CD4-positive, alpha-beta T cell treated with Interleukin-6 for 4 hours (primary cell): ENCODE data around the gene RPL35A.
"Not testable (repeated sequence)": the region's sequence is repeated elsewhere in the genome, so short reads cannot be mapped to it uniquely, and the experiment has no call there.

ENCODE experiments used
- DNase-seq: peaks from one replicate; pipeline ENCODE4 v3.0.0-alpha.2; 2020; ENCODE audit warnings: mixed read lengths

RPL35A gene

DNA sequence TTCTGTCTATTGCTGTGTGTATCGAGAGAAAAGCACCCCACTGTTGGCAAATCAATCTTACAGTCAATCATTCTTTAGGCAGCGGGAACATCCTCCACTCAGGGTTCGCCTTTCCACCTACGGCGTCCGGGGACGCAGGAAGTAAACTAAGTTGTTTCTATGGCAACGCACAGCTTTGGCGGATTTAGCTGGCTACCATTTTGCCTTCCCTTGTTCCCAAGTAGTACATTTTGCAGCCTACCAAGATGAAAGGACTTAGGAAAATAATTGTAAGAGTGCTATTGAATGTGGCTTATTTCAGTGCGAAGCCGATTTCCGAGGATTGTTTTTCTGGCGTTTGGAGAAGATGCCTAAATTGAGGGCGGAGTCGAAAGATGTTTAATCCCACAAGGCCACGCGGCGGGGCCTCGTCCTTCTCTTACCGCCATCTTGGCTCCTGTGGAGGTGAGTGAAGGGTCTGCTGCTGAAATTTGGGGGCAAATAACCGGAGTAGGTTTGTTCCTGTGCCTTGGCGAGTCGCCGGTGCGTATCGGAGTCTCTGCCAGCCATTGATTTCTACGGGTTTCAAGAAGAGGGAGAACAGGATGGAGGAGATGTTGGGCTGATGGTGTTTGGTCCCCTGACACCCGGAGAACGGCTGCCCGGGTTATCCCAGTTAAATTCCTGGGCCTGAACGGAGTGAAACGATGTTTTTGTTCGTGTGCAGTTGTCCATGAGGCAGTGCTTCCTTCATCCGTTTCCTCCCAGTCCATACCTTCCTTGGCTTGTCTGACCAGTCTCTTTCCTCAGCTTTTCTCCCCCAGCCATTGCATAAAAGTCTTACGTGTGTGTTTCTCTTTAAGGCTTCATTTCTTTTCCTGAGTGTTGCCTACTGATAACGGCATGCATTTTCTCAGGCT, at the start of gene RPL35A:
Gene RPL35A (plus strand): TSS at position 413 of the 899 bp plus-strand sequence. CDS start 778 bp downstream, outside the sequence.
- peak; percentile 84 for DNase-seq

- DNase-seq, result no peak
Measured at GRCh38 chr3:197901626-197902025, 48.4 kb upstream of the RPL35A start.

GRCh38 chr3:197906023-197906849, 43.8 kb upstream of the RPL35A start:
- DNase-seq, result peak; percentile 79

GRCh38 chr3:197906850-197907187, 43.2 kb upstream of the RPL35A start:
- no peak for DNase-seq

DNA sequence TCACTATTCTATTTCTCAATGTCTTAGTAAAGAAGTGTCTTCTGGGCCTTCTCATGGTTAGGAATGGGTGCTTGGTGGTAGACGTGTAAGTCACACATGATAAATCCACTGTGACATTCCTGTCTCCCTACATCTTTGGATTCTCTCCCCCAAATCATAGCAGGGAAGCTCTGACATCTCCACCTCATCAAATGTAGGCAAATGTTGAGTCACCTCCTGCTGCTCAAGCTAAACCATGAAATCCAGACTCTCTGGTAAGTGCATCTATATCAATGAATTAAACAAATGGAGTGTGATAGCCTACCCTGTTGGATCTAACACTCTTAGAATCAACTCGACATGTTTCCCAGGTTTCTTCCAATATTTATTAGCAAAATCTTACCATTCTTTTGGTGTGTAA, 42.8 kb upstream of the RPL35A start:
- DNase-seq, result no peak

DNA sequence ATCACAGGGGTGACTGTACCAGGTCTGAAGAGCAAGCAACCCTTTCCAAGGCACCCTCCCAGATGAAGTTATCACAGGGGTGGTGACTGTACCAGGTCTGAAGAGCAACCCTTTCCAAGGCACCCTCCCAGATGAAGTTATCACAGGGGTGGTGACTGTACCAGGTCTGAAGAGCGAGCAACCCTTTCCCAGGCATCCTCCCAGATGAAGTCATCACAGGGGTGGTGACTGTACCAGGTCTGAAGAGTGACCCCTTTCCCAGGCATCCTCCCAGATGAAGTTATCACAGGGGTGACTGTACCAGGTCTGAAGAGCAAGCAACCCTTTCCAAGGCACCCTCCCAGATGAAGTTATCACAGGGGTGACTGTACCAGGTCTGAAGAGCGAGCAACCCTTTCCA, 41.4 kb upstream of the RPL35A start:
- DNase-seq, result not testable (repeated sequence)

DNA sequence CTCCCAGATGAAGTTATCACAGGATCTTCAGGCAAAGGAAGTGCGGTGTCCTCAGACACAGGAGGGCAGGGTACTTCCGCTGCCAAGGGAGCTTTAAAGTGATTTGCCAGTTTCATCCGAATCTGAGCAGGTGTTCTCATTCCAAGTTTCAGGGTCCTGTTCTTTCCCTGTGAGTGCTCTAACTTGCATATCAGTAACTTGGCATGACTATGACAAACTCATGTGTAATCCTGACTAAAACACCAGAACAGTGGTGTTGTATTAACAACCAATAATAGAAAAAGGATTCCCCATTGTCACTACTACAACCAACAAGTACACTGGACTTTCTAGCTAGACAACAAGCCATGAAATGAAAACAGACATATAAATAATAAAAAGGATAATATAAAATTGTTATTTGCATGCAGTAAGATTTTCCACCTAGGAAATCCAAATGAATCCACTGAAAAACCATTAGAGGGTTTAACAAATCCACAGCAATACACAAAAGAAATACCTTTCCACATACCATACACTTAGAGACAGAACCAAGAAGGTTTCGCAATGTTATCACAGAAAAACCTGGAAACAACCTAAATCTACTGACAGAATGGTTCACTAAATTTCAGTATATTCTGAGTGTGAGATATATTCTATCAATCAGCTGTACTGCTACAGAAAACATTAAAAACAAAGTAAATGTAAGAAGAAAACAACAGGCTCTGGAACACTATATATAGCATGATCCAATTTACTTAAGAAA, 40.9 kb upstream of the RPL35A start:
- DNase-seq, result no peak

DNA sequence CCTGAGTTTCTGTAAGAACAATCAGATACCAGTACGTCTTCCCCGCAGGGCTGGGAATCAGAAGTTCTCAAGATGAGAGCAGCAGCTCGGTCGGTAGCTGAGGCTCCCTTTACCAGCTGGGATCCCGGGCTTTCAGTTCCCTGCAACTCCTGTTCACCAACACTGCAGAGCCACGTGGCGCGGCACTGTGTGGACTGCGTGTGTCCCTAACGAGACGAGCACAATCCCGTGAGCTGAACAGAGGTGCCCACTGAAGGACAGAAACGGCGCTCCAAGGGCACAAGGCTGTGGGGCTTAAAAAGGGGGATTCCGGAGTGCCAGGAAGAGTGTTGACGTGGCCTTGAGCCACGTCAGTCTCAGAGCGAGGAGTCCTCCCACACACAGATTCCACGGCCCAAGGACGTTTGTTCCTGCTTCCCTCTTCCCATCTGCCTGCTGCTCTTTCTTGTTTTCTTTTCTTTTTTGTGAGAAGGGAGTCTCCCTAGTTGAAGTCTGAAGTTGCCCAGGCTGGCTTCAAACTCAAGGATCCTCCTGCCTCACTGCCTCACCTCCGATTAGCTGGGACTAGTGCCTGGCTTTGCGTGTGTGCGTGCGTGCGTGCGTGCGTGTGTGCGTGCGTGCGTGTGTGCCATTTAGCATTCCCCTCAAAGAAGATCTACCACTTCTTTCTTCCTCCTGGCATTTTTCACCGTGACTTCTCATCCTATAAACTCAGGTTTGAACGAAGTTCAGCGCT, 37.1 kb upstream of the RPL35A start:
- DNase-seq, result no peak

GRCh38 chr3:197913641-197914380, 36.2 kb upstream of the RPL35A start:
- no peak for DNase-seq

- not testable (repeated sequence) for DNase-seq
Measured at GRCh38 chr3:197921429-197922275, 28.3 kb upstream of the RPL35A start.

DNA sequence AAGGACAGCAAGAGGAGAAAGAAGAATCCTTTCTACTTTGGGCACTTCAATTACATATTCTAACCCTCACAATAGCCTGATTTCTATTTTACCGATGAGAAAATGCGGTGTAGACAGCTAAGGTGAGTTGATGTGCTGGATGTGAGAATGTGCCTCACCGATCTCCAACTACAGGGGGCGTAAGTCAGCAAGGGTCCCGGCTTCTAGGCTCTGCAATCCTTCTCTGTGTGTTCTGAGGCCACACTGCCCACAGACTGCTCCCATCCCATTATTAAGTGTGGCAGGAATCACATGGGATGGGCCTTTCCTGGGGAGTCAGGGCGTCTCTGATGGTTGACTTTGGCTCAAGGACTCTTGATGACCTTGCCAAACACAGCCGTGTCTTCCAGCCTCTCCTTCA, 23.6 kb upstream of the RPL35A start:
- no peak for DNase-seq

DNA sequence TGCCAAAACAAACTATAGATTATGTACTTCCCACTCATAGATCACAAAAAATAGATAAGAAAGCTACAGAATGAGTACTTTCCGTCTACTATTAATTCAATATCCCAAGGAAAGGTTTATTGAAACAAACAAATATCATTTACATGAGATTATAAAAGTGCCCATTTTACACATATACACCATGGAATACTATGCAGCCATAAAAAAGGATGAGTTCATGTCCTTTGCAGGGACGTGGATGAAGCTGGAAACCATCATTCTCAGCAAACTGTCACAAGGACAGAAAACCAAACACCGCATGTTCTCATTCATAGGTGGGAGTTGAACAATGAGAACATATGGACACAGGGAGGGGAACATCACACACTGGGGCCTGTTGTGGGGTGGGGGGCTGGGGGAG, 22.4 kb upstream of the RPL35A start:
- not testable (repeated sequence) for DNase-seq

- no peak for DNase-seq
Measured at GRCh38 chr3:197936819-197937384, 13.1 kb upstream of the RPL35A start.

- no peak for DNase-seq
Measured at GRCh38 chr3:197940745-197941384, 9.1 kb upstream of the RPL35A start.

- DNase-seq, result peak; percentile 27
Measured at GRCh38 chr3:197942956-197943556, 6.9 kb upstream of the RPL35A start.

DNA sequence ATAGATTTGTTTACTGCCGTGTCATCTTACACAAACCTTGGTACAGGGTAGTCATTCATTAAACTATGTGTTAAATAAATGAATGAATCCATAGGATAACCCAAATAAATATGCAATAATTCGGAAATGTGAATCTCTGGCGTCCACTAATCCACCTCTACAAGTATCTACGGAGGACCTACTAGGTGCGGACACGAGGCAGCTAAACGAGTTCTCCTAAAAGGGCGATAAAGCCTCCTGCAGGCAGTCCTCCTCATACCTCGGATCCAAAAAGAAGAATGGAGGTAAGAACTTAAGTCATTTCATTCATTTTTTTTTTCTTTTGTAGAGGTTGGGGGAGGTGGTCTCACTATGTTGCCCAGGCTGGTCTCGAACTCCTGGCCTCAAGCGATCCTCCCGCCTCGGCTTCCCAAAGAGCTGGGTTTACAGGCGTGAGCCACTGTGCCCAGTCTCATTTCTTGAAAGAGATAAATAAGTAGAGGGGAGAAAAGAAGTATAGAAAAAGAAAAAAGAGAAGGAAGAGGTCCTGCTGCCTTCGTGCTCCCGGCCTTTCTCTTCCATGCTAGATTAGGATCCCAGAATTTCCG, 706 bp upstream of the RPL35A start:
- no peak for DNase-seq

GRCh38 chr3:197950677-197951061, 679 bp downstream of the RPL35A start:
- DNase-seq, result no peak

DNA sequence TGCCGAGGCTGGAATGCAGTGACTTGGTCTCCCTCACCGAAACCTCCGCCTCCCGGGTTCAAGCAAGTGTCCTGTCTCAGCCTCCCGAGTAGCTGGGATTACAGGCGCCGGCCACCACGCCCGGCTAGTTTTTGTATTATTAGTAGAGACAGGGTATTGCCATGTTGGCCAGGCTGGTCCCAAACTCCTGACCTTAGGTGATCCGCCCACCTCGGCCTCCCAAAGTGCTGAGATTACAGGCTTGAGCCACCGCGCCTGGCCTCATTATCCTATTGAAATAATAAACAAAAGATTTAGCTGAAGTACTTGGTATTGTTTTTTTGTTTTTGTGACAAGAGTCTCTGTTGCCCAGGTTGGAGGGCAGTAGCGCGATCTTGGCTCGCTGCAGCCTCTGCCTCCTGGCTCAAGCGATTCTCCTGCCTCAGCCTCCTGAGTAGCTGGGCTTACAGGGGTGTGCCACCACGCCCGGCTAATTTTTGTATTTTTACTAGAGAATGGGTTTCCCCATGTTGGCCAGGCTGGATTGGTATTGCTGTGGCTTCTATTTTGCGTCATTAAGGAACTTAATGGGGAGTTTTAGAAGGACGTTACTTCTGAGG, 1.5 kb downstream of the RPL35A start:
- no peak for DNase-seq

DNA sequence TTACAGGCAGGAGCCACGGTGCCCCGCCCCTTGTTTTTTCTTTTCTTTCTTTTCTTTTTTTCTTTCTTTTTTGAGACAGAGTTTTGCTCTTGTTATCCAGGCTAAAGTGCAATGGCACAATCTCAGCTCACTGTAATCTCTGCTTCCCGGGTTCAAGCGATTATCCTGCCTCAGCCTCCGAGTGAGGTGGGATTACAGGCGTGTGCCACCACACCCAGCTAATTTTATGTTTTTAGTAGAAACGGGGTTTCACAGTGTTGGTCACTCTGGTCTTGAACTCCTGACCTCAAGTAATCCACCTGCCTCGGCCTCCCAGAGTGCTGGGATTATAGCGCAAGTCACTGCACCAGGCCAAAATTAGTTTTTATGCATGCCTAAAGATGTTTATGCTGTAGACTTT, 2.5 kb downstream of the RPL35A start:
- no peak for DNase-seq
